GM12892 (cell line): ENCODE measurements around the gene SDSL.

Experiments used
- POLR2A ChIP-seq: IDR thresholded peaks from 2 replicates; pipeline ENCODE4 v1.6.1; 2011; ENCODE audit warnings: low read depth, low read length, control low read depth
- POLR2AphosphoS5 ChIP-seq: IDR thresholded peaks from 2 replicates; pipeline ENCODE4 v1.6.1; 2011; ENCODE audit warnings: low read depth, low read length, control low read depth

DNA sequence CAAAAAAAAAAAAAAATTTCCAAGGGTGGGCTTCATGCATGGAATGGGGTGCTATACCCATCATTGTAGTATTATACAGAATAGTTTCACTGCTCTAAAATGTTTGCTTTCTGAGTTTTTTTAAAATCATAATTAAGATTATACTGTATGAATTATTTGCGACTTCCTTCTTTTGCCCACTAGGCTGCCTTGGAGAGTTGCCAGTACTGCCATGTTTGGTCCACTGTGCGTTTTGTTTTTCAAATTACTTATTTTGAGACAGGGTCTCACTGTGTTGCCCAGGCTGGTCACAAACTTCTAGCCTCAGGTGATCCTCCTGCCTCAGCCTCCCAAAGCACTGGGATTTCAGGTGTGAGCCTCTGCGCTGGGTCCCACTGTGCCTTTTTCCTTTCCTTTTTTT, 43.9 kb upstream of the SDSL start:
- TF ChIP-seq POLR2A (no peak), POLR2AphosphoS5 (no peak)
